Posterior cingulate gyrus (tissue), 11 donors: ENCODE measurements around the gene UPK2.
"Not testable (repeated sequence)": the region's sequence is repeated elsewhere in the genome, so short reads cannot be mapped to it uniquely, and the experiment has no call there.

Experiments used
- DNase-seq, 10 donors: peaks; one replicate each; pipeline versions ENCODE4 v3.0.0 to v3.0.0-alpha.2; 2020 to 2021; ENCODE audit warnings: mixed read lengths in 3 of 10
- intact Hi-C: fragments of 100-400 bp; cut with DNase I; formaldehyde crosslinking; loops from one replicate; pipeline ENCODE4 v1.15.1; 2023

The UPK2 gene

GRCh38 chr11:118975771-118976709, 19.9 kb downstream of the UPK2 start:
- DNase-seq, result peak in 1 of 10 donors; percentile 20
- intact Hi-C loops, result no loop called here

GRCh38 chr11:118979434-118979833, 23.3 kb downstream of the UPK2 start:
- intact Hi-C loops, result no loop called here
- DNase-seq, result no peak

DNA sequence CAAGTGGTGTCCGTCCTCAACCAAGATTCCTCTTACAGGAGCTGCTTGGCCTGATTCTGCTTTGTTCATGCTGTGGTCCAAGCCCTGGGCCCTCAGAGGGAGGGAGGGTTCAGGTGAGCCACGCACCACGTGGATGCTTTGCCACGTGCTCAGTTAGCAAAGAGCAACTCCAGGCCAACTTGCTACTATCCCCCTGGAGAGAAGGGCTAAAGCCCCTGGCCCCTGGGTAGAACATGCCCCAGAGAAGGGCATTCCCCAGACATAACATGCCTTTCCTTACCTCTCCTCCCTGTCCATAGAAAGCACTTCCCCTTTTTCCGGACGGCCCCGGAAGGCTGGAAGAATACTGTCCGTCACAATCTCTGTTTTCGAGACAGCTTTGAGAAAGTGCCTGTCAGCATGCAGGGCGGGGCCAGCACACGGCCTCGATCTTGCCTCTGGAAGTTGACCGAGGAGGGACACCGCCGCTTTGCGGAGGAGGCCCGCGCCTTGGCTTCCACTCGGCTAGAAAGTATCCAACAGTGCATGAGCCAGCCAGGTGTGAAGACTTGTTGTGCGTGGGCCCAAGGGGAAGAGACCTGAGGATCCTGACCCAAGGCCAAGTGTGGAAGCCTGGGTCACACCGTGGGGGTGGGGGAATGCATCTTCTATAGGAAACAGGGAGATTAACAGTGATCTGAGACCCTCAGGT, 24.2 kb downstream of the UPK2 start:
- no peak for DNase-seq

GRCh38 chr11:118984337-118984736, 28.2 kb downstream of the UPK2 start:
- intact Hi-C loops, DNase-seq: not testable (repeated sequence)

More for the DNA sequence above, 24.2 kb downstream of the UPK2 start:
- intact Hi-C loops, result no loop called here

DNA sequence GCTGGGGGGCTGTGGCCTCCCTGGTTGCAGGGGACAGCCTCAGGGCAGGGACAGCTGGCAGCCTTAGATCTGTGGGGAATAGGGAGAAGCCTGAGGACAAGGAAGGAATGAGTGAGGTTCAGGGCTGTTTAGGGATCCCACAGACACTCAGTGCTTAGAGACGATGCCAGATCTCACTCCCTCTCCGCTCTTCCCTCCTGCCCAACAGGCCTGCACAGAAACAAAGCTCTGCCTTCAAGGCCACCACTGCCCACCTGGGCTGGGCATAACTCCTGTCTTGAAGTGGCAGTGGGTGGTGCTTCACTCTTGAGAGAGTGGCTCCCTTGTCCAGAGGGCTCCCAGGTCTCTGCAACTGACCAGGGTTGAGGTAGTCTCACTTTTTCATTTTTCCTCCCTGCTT, 28.7 kb downstream of the UPK2 start:
- intact Hi-C loops, result no loop called here
- no peak for DNase-seq

DNA sequence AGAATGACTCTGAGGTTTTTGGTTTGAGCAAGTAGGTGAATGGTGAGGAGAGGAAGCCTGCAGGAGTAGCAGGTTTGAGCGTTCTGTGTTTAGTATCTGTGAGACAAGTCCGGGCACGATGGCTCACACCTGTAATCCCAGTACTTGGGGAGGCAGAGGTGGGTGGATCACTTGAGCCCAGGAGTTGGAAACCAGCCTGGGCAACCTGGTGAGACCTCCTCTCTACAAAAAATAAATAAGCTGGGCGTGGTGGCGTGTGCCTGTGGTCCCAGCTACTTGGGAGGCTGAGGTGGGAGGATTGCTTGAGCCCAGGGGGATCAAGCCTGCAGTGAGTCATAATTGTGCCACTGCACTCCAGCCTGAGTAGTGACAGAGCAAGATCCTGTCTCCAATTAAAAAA, 32.2 kb downstream of the UPK2 start:
- no peak for DNase-seq
- intact Hi-C loops, result no loop called here

DNA sequence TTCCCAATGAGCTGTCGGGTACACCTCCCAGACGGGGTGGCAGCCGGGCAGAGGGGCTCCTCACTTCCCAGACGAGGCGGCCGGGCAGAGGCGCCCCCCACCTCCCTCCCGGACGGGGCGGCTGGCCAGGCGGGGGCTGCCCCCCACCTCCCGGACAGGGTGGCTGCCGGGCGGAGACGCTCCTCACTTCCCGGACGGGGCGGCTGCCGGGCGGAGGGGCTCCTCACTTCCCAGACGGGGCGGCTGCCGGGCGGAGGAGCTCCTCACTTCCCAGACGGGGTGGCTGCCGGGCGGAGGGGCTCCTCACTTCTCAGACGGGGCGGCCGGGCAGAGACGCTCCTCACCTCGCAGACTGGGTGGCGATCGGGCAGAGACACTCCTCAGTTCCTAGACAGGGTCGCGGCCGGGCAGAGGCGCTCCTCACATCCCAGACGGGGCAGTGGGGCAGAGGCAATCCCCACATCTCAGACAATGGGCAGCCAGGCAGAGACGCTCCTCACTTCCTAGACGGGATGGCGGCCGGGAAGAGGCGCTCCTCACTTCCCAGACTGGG, 35.5 kb downstream of the UPK2 start:
- DNase-seq, intact Hi-C loops: not testable (repeated sequence)

DNA sequence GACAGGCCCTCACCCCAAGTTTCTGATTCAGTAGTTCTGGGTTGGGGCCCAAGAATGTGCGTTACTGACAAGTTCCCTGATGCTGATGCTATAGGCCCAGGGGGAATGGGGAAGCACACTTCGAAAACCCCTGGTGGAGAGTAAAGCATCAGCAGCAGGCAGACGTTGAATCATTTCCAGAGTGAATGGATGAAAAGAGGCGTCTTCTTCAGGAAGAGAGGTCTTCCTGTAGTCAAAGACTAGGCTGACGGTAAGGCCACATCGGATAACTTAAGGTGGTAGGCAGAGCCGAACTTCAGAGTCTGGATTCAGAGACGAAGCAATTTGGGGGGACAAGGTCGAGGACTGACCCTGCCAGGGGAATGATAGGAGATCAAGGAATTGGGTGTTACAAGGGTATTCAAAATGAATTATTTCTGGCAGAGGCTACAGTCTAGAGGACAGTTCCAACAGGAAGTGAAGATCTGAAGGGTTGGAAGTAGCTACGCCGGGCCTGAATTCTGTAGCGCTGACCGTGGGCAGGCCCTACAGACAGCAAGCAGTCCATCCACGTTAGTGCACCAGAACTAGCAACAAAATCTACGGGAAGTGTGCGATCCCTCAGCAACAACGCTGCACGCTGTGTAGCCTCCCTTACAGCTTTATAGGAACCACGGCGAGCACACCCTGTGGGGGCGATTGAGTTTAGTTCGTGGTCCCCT, 41.0 kb downstream of the UPK2 start:
- peak in 4 of 10 donors; percentile 9 to 81 (median 14) for DNase-seq
- intact Hi-C loops, result no loop called here

- DNase-seq, result peak; percentile 97 to 100 (median 98)
- intact Hi-C loops, result loop anchor here (1.0 kb wide), 1 partner anchor 20 kb away; the partner anchor contains the start of genes RPS25 and TRAPPC4
Observed at GRCh38 chr11:118997627-118998387, 41.7 kb downstream of the UPK2 start, which contains the start of gene CENATAC. Gene CENATAC, plus strand, starts transcription at chr11:118998138. Its CDS starts 60 bp downstream, at chr11:118998198.

DNA sequence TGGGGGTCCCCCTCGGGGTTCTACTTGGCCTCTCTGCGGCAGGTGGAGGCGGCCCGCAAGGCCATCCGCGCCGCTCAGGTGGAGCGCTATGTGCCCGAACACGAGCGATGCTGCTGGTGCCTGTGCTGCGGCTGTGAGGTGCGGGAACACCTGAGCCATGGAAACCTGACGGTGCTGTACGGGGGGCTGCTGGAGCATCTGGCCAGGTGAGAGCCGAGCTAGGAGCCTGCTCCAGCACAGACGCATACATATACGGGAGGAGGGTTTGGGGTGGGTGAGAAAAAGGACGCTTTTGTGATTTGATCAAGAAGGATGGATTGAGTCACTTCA, 42.3 kb downstream of the UPK2 start:
- intact Hi-C loops, result loop anchor here (1.0 kb wide), 1 partner anchor 20 kb away; the partner anchor contains the start of genes RPS25 and TRAPPC4
- DNase-seq, result peak in 1 of 10 donors; percentile 13

DNA sequence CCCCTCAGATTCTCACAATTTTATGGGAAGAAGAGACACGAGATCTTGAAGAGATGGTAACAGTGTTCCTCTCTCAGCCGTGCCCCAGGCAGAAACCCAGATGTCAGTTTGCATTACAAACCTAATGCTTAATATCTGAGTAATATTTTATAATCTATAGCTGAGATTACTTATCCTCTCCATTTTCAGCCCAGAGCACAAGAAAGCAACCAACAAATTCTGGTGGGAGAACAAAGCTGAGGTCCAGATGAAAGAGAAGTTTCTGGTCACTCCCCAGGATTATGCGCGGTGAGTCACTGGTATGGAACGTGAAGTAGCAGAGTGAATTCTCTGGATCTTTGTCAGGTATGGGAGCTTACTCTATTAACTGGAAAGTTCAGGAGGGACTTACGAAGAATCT, 42.7 kb downstream of the UPK2 start:
- DNase-seq, result no peak
- intact Hi-C loops, result loop anchor here (1.0 kb wide), 1 partner anchor 19 kb away; the partner anchor contains the start of genes RPS25 and TRAPPC4

- DNase-seq, result no peak
- intact Hi-C loops, result no loop called here
Observed at GRCh38 chr11:119000906-119001305, 44.8 kb downstream of the UPK2 start.

DNA sequence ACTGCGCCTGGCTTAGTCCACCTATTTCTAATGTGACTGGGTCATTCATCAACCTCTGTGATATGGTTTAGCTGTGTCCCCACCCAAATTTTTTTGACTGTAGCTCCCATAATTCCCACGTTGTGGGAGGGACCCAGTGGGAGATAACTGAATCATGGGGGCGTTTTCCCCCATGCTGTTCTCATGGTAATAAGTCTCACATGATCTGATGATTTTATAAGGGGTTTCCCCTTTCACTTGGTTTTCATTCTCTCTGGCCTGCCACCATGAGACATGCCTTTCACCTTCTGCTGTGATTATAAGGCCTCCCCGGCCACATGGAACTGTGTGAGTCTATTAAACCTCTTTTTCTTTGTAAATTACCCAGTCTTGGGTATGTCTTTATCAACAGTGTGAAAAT, 50.6 kb downstream of the UPK2 start:
- DNase-seq, result no peak

More for the DNA sequence above, 50.6 kb downstream of the UPK2 start:
- intact Hi-C loops, result no loop called here
